Measurements from ENCODE around the gene TNFRSF21.
"Not testable (repeated sequence)": the region's sequence is repeated elsewhere in the genome, so short reads cannot be mapped to it uniquely, and the experiment has no call there.

Gene TNFRSF21

GRCh38 chr6:47321577-47321976, 11.9 kb upstream of the TNFRSF21 start:
- Histone ChIP-seq H3K4me1 (ENCODE audit: control insufficient read depth, insufficient read depth, low read length) (peaks cover 8% of the 10 kb centered on the region; the same call in 1 of the 2 replicates), H3K9ac (ENCODE audit: low read depth, low read length) (no peak overlapping the region), H3K27me3 (ENCODE audit: control insufficient read depth, insufficient read depth, low read length) (no peaks in the 10 kb centered on the region), H3K4me3 (ENCODE audit: low read depth, low read length) (no peak overlapping the region), H3K36me3 (ENCODE audit: control insufficient read depth, insufficient read depth, low read length) (no peaks in the 10 kb centered on the region), H3K9me3 (ENCODE audit: control insufficient read depth, insufficient read depth, low read length) (no peaks in the 10 kb centered on the region), H3K27ac (ENCODE audit: low read depth, low read length) (no peak overlapping the region)

DNA sequence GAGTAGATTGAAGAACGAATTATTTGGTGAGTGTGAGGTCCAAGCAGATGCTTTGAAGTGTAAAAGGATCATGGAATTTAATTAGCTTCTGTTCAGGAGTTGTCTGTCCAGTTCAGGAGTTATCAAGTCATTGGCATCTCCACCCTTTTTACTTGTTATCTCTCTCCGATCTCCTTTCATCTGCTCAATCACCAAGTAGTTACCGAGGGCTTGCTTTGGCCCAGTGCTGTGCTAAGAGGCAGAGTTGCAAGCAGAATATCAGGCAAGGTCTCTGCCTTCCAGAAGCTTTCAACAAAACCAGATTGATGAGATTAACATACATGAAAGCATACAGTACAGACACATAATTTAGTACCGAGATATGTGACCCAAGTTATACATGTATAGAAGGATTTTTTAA, 10.2 kb upstream of the TNFRSF21 start:
- no peaks in the 10 kb centered on the region for H3K36me3 ChIP-seq (ENCODE audit: control insufficient read depth, insufficient read depth, low read length)
- no peak overlapping the region for H3K9ac ChIP-seq (ENCODE audit: low read depth, low read length)
- H3K4me3 ChIP-seq (ENCODE audit: low read depth, low read length) = no peak overlapping the region
- peaks cover 8% of the 10 kb centered on the region; the same call in 1 of the 2 replicates for H3K4me1 ChIP-seq (ENCODE audit: control insufficient read depth, insufficient read depth, low read length)
- no peaks in the 10 kb centered on the region for H3K9me3 ChIP-seq (ENCODE audit: control insufficient read depth, insufficient read depth, low read length)
- no peak overlapping the region for H3K27ac ChIP-seq (ENCODE audit: low read depth, low read length)
- H3K27me3 ChIP-seq (ENCODE audit: control insufficient read depth, insufficient read depth, low read length) = no peaks in the 10 kb centered on the region

DNA sequence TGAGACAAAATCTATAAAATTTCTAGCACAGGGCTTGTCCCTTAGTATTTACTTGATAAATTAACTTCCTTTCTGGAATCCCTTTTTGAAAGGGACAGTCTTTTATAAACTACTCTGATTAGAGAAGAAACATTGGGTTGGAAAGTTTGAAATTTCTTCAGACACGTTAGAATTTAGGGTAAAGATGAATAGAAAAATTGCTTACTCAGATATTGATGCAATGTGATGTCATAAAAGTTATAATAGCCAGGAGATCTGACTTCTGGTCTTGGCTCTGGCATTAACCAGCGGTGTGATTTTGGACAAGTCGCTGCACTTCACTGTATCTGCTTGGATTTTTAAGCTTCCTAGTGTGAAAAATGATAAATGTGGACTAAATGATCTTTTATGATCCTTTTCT, 9.7 kb upstream of the TNFRSF21 start:
- Histone ChIP-seq H3K27me3 (ENCODE audit: control insufficient read depth, insufficient read depth, low read length) (no peaks in the 10 kb centered on the region), H3K36me3 (ENCODE audit: control insufficient read depth, insufficient read depth, low read length) (no peaks in the 10 kb centered on the region), H3K4me3 (ENCODE audit: low read depth, low read length) (no peak overlapping the region), H3K27ac (ENCODE audit: low read depth, low read length) (no peak overlapping the region), H3K9ac (ENCODE audit: low read depth, low read length) (no peak overlapping the region), H3K9me3 (ENCODE audit: control insufficient read depth, insufficient read depth, low read length) (no peaks in the 10 kb centered on the region), H3K4me1 (ENCODE audit: control insufficient read depth, insufficient read depth, low read length) (peaks cover 8% of the 10 kb centered on the region; the same call in 1 of the 2 replicates)

- Histone ChIP-seq H3K27me3 (ENCODE audit: control insufficient read depth, insufficient read depth, low read length) (no peaks in the 10 kb centered on the region), H3K36me3 (ENCODE audit: control insufficient read depth, insufficient read depth, low read length) (no peaks in the 10 kb centered on the region), H3K27ac (ENCODE audit: low read depth, low read length) (no peak overlapping the region), H3K4me1 (ENCODE audit: control insufficient read depth, insufficient read depth, low read length) (peaks cover 3% of the 10 kb centered on the region; the same call in 1 of the 2 replicates), H3K9me3 (ENCODE audit: control insufficient read depth, insufficient read depth, low read length) (no peaks in the 10 kb centered on the region), H3K4me3 (ENCODE audit: low read depth, low read length) (no peak overlapping the region), H3K9ac (ENCODE audit: low read depth, low read length) (no peak overlapping the region)
Observed at GRCh38 chr6:47318236-47318989, 8.7 kb upstream of the TNFRSF21 start.

DNA sequence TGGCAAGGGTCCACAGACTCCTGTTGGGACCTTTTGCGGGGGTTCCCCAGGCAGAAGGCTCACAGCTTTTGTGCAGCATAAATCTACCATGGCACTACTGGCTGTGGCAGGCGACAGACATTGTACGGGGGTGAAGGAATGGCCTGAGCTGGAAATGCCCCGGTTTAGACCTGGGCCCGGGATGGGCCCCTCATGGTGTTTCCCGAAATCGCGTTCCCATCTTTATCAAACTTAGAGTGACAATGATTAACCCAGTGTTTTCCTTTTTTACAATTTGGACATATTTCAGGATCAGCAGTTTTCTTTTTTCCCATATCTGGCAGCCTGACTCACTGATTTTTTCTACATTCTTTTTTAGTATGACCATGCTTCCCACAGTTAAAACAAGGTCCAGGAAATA, 5.5 kb upstream of the TNFRSF21 start:
- not testable (repeated sequence) for H3K27ac ChIP-seq (ENCODE audit: low read depth, low read length); H3K9ac ChIP-seq (ENCODE audit: low read depth, low read length); H3K27me3 ChIP-seq (ENCODE audit: control insufficient read depth, insufficient read depth, low read length); H3K36me3 ChIP-seq (ENCODE audit: control insufficient read depth, insufficient read depth, low read length); H3K4me1 ChIP-seq (ENCODE audit: control insufficient read depth, insufficient read depth, low read length); H3K9me3 ChIP-seq (ENCODE audit: control insufficient read depth, insufficient read depth, low read length); H3K4me3 ChIP-seq (ENCODE audit: low read depth, low read length)

GRCh38 chr6:47310131-47310480, 401 bp upstream of the TNFRSF21 start:
- H3K9ac ChIP-seq (ENCODE audit: low read depth, low read length) = no peak overlapping the region
- no peaks in the 10 kb centered on the region for H3K27me3 ChIP-seq (ENCODE audit: control insufficient read depth, insufficient read depth, low read length)
- peaks cover 26% of the 10 kb centered on the region for H3K4me1 ChIP-seq (ENCODE audit: control insufficient read depth, insufficient read depth, low read length)
- H3K9me3 ChIP-seq (ENCODE audit: control insufficient read depth, insufficient read depth, low read length) = no peaks in the 10 kb centered on the region
- H3K4me3 ChIP-seq (ENCODE audit: low read depth, low read length) = peak overlapping the region; percentile 92
- H3K27ac ChIP-seq (ENCODE audit: low read depth, low read length) = no peak overlapping the region
- peaks cover 5% of the 10 kb centered on the region; the same call in 1 of the 2 replicates for H3K36me3 ChIP-seq (ENCODE audit: control insufficient read depth, insufficient read depth, low read length)

- peak overlapping the region; percentile 92 for H3K4me3 ChIP-seq (ENCODE audit: low read depth, low read length)
- H3K9ac ChIP-seq (ENCODE audit: low read depth, low read length) = peak overlapping the region; percentile 95
- peaks cover 26% of the 10 kb centered on the region for H3K4me1 ChIP-seq (ENCODE audit: control insufficient read depth, insufficient read depth, low read length)
- no peaks in the 10 kb centered on the region for H3K9me3 ChIP-seq (ENCODE audit: control insufficient read depth, insufficient read depth, low read length)
- H3K27ac ChIP-seq (ENCODE audit: low read depth, low read length) = peak overlapping the region; percentile 82
- peaks cover 5% of the 10 kb centered on the region; the same call in 1 of the 2 replicates for H3K36me3 ChIP-seq (ENCODE audit: control insufficient read depth, insufficient read depth, low read length)
- H3K27me3 ChIP-seq (ENCODE audit: control insufficient read depth, insufficient read depth, low read length) = no peaks in the 10 kb centered on the region
Observed at GRCh38 chr6:47308552-47309290, 984 bp downstream of the TNFRSF21 start.

DNA sequence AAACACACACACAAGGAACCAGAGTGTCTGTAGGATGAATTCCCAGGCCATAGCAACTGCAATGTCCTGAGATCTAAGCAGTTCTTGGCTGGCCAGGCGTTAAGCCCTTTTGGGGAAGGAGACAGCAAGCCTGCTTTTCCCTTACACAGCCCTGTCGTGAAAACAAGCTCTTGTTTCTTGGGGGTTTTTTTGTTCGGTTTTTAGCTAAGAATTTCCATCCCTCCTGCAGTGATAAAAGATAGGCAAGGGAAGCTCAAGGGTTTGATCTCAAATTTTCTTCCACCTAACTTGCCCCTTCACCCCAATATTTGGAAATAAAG, 1.5 kb downstream of the TNFRSF21 start:
- no peaks in the 10 kb centered on the region for H3K27me3 ChIP-seq (ENCODE audit: control insufficient read depth, insufficient read depth, low read length)
- H3K36me3 ChIP-seq (ENCODE audit: control insufficient read depth, insufficient read depth, low read length) = peaks cover 5% of the 10 kb centered on the region; the same call in 1 of the 2 replicates
- H3K9ac ChIP-seq (ENCODE audit: low read depth, low read length) = peak overlapping the region; percentile 95
- no peak overlapping the region for H3K27ac ChIP-seq (ENCODE audit: low read depth, low read length)
- peaks cover 26% of the 10 kb centered on the region for H3K4me1 ChIP-seq (ENCODE audit: control insufficient read depth, insufficient read depth, low read length)
- peak overlapping the region; percentile 92 for H3K4me3 ChIP-seq (ENCODE audit: low read depth, low read length)
- no peaks in the 10 kb centered on the region for H3K9me3 ChIP-seq (ENCODE audit: control insufficient read depth, insufficient read depth, low read length)

GRCh38 chr6:47307362-47308197, 2.1 kb downstream of the TNFRSF21 start:
- Histone ChIP-seq H3K36me3 (ENCODE audit: control insufficient read depth, insufficient read depth, low read length) (peaks cover 5% of the 10 kb centered on the region; the same call in 1 of the 2 replicates), H3K4me3 (ENCODE audit: low read depth, low read length) (peak overlapping the region; percentile 92), H3K27ac (ENCODE audit: low read depth, low read length) (no peak overlapping the region), H3K9me3 (ENCODE audit: control insufficient read depth, insufficient read depth, low read length) (no peaks in the 10 kb centered on the region), H3K4me1 (ENCODE audit: control insufficient read depth, insufficient read depth, low read length) (peaks cover 26% of the 10 kb centered on the region), H3K9ac (ENCODE audit: low read depth, low read length) (0 out of 2 replicates have a peak overlapping the region, but pooled peaks have one; percentile 95), H3K27me3 (ENCODE audit: control insufficient read depth, insufficient read depth, low read length) (no peaks in the 10 kb centered on the region)

GRCh38 chr6:47306887-47307286, 2.8 kb downstream of the TNFRSF21 start:
- peaks cover 26% of the 10 kb centered on the region for H3K4me1 ChIP-seq (ENCODE audit: control insufficient read depth, insufficient read depth, low read length)
- H3K9me3 ChIP-seq (ENCODE audit: control insufficient read depth, insufficient read depth, low read length) = no peaks in the 10 kb centered on the region
- H3K36me3 ChIP-seq (ENCODE audit: control insufficient read depth, insufficient read depth, low read length) = peaks cover 5% of the 10 kb centered on the region; the same call in 1 of the 2 replicates
- H3K27ac ChIP-seq (ENCODE audit: low read depth, low read length) = no peak overlapping the region
- H3K9ac ChIP-seq (ENCODE audit: low read depth, low read length) = no peak overlapping the region
- H3K4me3 ChIP-seq (ENCODE audit: low read depth, low read length) = no peak overlapping the region
- H3K27me3 ChIP-seq (ENCODE audit: control insufficient read depth, insufficient read depth, low read length) = no peaks in the 10 kb centered on the region

Data from HUES48 (cell line).